GM10266 (cell line): ENCODE results near the gene PCDHB9.
"Not testable (repeated sequence)": the region's sequence is repeated elsewhere in the genome, so short reads cannot be mapped to it uniquely, and the experiment has no call there.

Source experiments
- DNase-seq: peaks from one replicate; pipeline ENCODE4 v3.0.0; 2012; ENCODE audit errors: extremely low spot score
- CTCF ChIP-seq: IDR thresholded peaks from 2 replicates; pipeline ENCODE4 v1.5.1; 2012; ENCODE audit warnings: mild to moderate bottlenecking, low read depth; ENCODE audit not compliant: control insufficient read depth, insufficient read depth; ENCODE audit errors: missing control alignments

PCDHB9 gene

GRCh38 chr5:141223112-141223783, 36.3 kb downstream of the PCDHB9 start, which contains the start of gene PCDHB14:
PCDHB14 (plus strand) TSS chr5:141223343; CDS start chr5:141223506, 163 bp downstream.
- no peak for TF ChIP-seq CTCF
- DNase-seq: no peak

- DNase-seq: not testable (repeated sequence)
Measured at GRCh38 chr5:141224844-141225243, 37.9 kb downstream of the PCDHB9 start.

- not testable (repeated sequence) for DNase-seq
Measured at GRCh38 chr5:141225421-141225820, 38.5 kb downstream of the PCDHB9 start.

- no peak for TF ChIP-seq CTCF
- DNase-seq: no peak
Measured at GRCh38 chr5:141234109-141234667, 47.2 kb downstream of the PCDHB9 start.

GRCh38 chr5:141235922-141236321, 49.0 kb downstream of the PCDHB9 start:
- not testable (repeated sequence) for DNase-seq

DNA sequence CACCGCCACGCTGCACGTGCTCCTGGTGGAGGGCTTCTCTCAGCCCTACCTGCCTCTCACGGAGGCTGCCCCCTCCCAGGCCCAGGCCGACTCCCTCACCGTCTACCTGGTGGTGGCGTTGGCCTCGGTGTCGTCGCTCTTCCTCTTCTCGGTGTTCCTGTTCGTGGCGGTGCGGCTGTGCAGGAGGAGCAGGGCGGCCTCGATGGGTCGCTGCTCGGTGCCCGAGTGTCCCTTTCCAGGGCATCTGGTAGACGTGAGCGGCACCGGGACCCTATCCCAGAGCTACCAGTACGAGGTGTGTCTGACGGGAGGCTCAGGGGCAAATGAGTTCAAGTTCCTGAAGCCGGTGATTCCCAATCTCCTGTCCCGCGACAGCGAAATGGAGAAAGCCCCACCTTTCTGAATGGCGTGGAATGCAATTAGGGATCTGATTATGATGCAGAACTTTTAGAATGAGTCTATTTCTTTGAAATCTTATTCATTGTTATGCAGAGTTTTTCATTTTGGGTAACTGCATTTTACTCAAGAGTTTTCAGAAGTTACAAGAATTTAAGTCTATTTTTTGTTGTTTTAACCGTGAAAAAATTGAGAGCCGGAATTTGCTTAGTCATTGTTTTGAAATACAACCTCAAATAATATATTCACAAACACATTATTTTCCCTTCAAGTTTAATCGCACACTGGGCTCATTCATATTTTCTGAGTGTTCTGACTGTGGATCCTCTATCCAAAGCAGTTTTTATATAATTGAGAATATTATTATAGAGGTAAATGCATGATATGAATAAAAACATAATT, 49.8 kb downstream of the PCDHB9 start:
- no peak for TF ChIP-seq CTCF
- no peak for DNase-seq
